ENCODE measurements around the gene ARMC2. TPM values are rescaled to one million over a fixed set of nuclear protein-coding genes. Genes with fewer than 3 reads are reported as not detected.

ARMC2 gene
- total and polyA plus RNA-seq, 2 donors (not counting 3 experiments of a cell fraction or from before 2014, with no cell fraction given) = 1.7 to 3.7 TPM

DNA sequence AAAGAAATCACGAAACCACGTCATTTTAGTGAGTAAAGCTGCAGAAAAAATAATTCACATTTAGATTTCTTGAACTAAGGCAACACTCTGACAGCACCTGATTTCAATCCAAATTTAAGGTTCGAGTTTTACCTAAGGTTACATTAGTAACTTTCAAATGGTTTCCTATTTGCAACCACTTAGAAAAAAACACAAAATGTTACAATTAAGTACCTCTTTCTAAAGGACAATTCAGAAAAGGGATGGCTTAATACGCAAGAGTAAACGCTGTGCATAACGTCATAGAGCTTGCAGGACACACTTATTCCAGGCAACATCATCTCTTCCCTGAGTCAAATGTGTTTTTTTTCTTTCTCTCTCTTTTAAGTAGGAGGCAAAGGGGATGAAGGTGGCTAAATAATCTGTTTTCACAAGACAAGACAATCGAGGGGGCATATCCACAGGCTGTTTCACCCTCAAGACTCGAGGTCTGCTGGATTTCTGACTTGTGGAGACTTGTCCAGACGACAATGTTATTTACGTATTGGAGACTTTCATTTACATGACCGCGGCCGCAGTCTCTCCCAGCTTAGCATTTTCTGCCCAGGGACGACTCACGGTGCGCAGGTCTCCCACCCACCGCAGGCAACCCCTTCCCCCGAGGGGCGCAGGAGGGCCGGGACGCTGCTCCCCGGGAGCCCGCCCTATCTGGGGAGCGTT is 160.5 kb downstream of the ARMC2 start:
- peak; percentile 8 for FAIRE-seq
- intact Hi-C loops (cut with micrococcal nuclease) = loop anchor here (1.0 to 5.0 kb wide), 5 partner anchors 51 to 446 kb away; partner anchors contain the start of gene CEP57L1

More for the DNA sequence above, 160.5 kb downstream of the ARMC2 start:
- TF ChIP-seq FOS (IDR thresholded peaks at IDR 0.05; ENCODE audit: borderline replicate concordance, insufficient read depth, low read length) (no peak), JUN (IDR thresholded peaks at IDR 0.05; ENCODE audit: borderline replicate concordance, insufficient read depth, insufficient read length, low read depth) (no peak), POLR2AphosphoS5 (IDR thresholded peaks at IDR 0.05; ENCODE audit: insufficient read depth, low read depth, low read length) (no peak), EZH2 (IDR thresholded peaks at IDR 0.05; ENCODE audit: borderline replicate concordance, low read depth, low read length, severe bottlenecking) (no peak), GATA2 (IDR thresholded peaks at IDR 0.05; ENCODE audit: insufficient read depth, insufficient read length, low read depth, low read length) (no peak), POLR2A (IDR thresholded peaks at IDR 0.05; ENCODE audit: low read depth, low read length) (no peak), MYC (IDR thresholded peaks at IDR 0.05; ENCODE audit: low read depth, low read length) (no peak)
- TF ChIP-seq, protein P1, sequence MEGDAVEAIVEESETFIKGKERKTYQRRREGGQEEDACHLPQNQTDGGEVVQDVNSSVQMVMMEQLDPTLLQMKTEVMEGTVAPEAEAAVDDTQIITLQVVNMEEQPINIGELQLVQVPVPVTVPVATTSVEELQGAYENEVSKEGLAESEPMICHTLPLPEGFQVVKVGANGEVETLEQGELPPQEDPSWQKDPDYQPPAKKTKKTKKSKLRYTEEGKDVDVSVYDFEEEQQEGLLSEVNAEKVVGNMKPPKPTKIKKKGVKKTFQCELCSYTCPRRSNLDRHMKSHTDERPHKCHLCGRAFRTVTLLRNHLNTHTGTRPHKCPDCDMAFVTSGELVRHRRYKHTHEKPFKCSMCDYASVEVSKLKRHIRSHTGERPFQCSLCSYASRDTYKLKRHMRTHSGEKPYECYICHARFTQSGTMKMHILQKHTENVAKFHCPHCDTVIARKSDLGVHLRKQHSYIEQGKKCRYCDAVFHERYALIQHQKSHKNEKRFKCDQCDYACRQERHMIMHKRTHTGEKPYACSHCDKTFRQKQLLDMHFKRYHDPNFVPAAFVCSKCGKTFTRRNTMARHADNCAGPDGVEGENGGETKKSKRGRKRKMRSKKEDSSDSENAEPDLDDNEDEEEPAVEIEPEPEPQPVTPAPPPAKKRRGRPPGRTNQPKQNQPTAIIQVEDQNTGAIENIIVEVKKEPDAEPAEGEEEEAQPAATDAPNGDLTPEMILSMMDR (IDR thresholded peaks at IDR 0.05; ENCODE audit: extremely low read depth in 1 of 2, insufficient read depth in 1 of 2, low read depth in 1 of 2, low read length in 2 of 2) = no peak
- TF ChIP-seq, protein P2, sequence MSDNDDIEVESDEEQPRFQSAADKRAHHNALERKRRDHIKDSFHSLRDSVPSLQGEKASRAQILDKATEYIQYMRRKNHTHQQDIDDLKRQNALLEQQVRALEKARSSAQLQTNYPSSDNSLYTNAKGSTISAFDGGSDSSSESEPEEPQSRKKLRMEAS (IDR thresholded peaks at IDR 0.05; ENCODE audit: insufficient read depth, insufficient read length) = no peak
- ChIA-PET CTCF (interaction anchor here (0.7 to 2.2 kb wide), 5 partner anchors 17 to 115 kb away, joined by 3 to 9 read pairs (median 3); no protein-coding TSS in a partner anchor), POLR2A (no interaction called here)
- Histone ChIP-seq H3K4me2 (ENCODE audit: insufficient read depth, low read length) (peak overlapping the region; percentile 92), H3K9ac (replicated peaks; ENCODE audit: extremely low read depth, insufficient read depth, low read length) (peak overlapping the region; percentile 78), H2AFZ (ENCODE audit: low read depth, low read length) (peak overlapping the region; percentile 89), H3K4me3 (replicated peaks in 1 of 3; ENCODE audit: insufficient read depth in 1 of 3, low read depth in 1 of 3, low read length in 3 of 3) (peak overlapping the region; percentile 63 to 95 (median 92)), H3K27me3 (ENCODE audit: control insufficient read depth in 2 of 2, insufficient read depth in 2 of 2, low read length in 2 of 2) (no peaks in the 10 kb centered on the region), H3K36me3 (ENCODE audit: control insufficient read depth in 2 of 2, extremely low read depth in 1 of 2, insufficient read depth in 2 of 2, low read length in 2 of 2) (no peaks in the 10 kb centered on the region), H3K79me2 (ENCODE audit: control insufficient read depth, insufficient read depth, low read length) (peaks cover 7% of the 10 kb centered on the region), H3K27ac (ENCODE audit: insufficient read depth, low read depth, low read length) (peak overlapping the region; percentile 41), H4K20me1 (replicated peaks; ENCODE audit: control insufficient read depth, extremely low read depth, insufficient read depth, low read length) (no peaks in the 10 kb centered on the region), H3K9me3 (replicated peaks; ENCODE audit: control insufficient read depth, insufficient read depth, low read length) (no peaks in the 10 kb centered on the region), H3K9me1 (replicated peaks; ENCODE audit: control insufficient read depth, extremely low read depth, insufficient read depth, low read length) (no peaks in the 10 kb centered on the region), H3K4me1 (ENCODE audit: control insufficient read depth, extremely low read depth, insufficient read depth, low read length) (peaks cover 6% of the 10 kb centered on the region)
- peak; percentile 74 for DNase-seq (ENCODE audit: low read depth, low spot score)
- BruUV-seq (replicated peaks) = no TSS peak
- dilution Hi-C loops (cut with MboI; ENCODE audit: extremely low pct_ligation_motif_present, low sequenced_read_pairs) = no loop called here
